H1 (cell line): Measurements from ENCODE around the gene STAG1. TPM values are rescaled to one million over a fixed set of nuclear protein-coding genes. Genes with fewer than 3 reads are reported as not detected.

Experiments
- BACH1 ChIP-seq: IDR thresholded peaks from 2 replicates; pipeline ENCODE4 v1.6.1; 2012; ENCODE audit warnings: low read length, improper control_type of control experiment
- CTBP2 ChIP-seq: IDR thresholded peaks from 2 replicates; pipeline ENCODE4 v1.7.0; 2011; ENCODE audit warnings: borderline replicate concordance, mild to moderate bottlenecking, moderate library complexity, mixed read lengths, low read length; ENCODE audit not compliant: insufficient read depth, insufficient read length
- USF2 ChIP-seq: IDR thresholded peaks from 2 replicates; pipeline ENCODE4 v1.6.1; 2011; ENCODE audit warnings: low read length, improper control_type of control experiment
- YY1 ChIP-seq: IDR thresholded peaks from 2 replicates; pipeline ENCODE4 v1.6.1; 2011; ENCODE audit warnings: low read depth, mild to moderate bottlenecking, low read length
- polyA plus RNA-seq, 7 experiments: library from polyadenylated mRNA; depleted of rRNA in 3 of 7; stranded (reverse) in 5 of 7; unstranded in 2 of 7; fragments of >200 nt in 5 of 7; fragments of 200-250 nt in 2 of 7; gene quantifications; 1 replicate in 5 of 7; 2 replicates in 1 of 7; 4 replicates in 1 of 7; pipeline versions ENCODE4 v1.2.1 to v1.2.3, GENCODE V29; 2011 to 2013; ENCODE audit warnings: missing spikeins in 2 of 7, mixed read lengths in 2 of 7
- total RNA-seq: library from RNA; stranded (reverse); fragmentation: NEBNext Ultra II Directional; extraction: Animal tissue kit (Norgen Biotek cat#: 25700); gene quantifications from 2 replicates; pipeline ENCODE4 v1.2.1, GENCODE V29; 2021

STAG1 gene
- total and polyA plus RNA-seq, 2 of the 8 experiments (the other 6 are each of a cell fraction or from before 2014, with no cell fraction given), result 4.6 to 23.4 TPM

GRCh38 chr3:136780741-136781140 is 28.6 kb upstream of the STAG1 start (continued):
- TF ChIP-seq CTBP2, result no peak
- no peak for TF ChIP-seq USF2
- TF ChIP-seq YY1, result no peak
- no peak for TF ChIP-seq BACH1
